Globus pallidus (tissue), 1 donor: ENCODE data around the gene SLC2A1.
A peak's percentile ranks its signal among the peaks of the same experiment; 100 is the strongest.

Experiments
- DNase-seq: peaks from one replicate; pipeline ENCODE4 v3.0.0-alpha.2; 2015; ENCODE audit warnings: low spot score

Gene SLC2A1

GRCh38 chr1:42941640-42942330 lies 16.9 kb downstream of the SLC2A1 start:
- peak; percentile 61 for DNase-seq

GRCh38 chr1:42940851-42941639 lies 17.6 kb downstream of the SLC2A1 start:
- DNase-seq, result no peak

- DNase-seq, result no peak
Observed at GRCh38 chr1:42938645-42939615, 19.7 kb downstream of the SLC2A1 start.

- DNase-seq, result no peak
Observed at GRCh38 chr1:42937836-42938644, 20.6 kb downstream of the SLC2A1 start.

DNA sequence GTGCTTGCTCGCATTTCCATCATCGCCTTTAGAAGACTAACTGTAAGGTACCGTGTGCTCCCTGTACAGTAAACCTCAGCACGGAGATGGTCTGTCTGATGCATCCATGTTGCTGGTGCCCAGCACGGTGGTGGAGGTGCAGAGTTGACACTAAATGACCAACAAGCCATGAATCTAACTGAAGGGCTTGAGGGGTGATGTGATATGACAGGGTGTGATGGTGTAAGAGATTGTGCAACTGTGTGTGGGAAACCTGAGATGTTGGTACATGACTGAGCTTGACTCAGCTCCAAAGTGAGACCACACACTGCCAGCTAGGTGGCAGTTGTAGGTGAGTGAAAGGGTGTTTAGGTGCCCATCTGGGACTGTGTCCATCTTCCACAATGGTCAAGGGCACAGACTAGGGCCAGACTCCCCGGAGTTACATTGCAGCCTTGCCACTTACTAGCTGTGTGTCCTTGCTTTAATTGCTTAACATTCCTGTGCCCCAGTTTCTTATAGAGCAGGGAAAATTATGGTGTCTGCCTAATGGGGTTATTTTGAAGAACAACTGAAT lies 21.4 kb downstream of the SLC2A1 start:
- DNase-seq, result no peak

DNA sequence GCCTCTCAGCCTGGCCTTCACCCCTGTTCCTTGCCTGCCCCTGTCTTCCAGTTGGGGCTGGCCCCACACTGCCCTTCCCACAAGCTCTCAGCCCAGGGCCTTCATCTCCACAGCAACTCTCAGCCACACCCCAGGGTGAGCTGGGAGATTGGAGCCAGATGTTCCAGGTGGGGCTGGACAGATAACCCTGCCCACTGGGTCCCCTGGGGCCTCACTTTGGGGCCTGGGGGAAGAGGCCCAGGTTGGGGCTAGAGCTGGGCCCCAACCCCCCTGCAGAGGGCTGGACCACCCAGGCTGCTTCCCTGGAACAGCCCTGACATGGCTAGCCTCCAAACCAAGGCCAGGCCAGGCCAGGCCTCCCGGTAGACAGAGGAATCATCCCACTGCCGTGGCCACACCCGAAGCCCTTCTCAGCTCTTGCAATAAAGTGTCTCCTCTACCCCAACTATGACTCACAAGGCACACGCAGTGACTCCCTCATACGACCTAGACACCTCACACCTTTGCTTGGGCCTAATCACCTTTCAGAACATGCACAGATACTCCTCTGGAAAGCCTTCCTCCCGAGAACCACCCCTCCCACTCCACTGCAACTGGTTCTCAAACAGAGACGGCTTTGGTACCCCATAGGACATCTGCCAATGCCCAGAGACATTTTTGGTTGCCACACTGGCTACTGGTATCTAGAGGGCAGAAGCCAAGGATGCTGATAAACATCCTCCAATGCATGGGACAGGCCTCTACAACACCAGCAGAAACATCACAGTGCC lies 22.2 kb downstream of the SLC2A1 start:
- DNase-seq, result no peak

DNA sequence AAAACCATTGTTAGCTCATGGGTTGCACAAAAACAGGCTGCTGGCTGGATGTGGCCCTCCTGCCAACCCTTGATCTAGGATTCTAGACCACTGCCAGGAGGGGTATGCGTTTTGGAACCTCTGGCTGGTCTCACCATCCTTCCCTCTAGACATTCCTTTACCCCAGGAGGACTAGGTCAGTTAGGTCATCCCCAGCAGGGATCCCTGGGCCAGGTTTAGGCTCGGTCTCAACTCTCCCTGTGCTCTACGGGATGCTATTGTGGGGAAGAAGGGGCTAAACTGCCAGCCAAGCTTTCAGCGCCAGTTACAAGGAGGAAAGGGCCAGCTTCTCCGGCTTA lies 22.7 kb downstream of the SLC2A1 start:
- no peak for DNase-seq

- no peak for DNase-seq
Observed at GRCh38 chr1:42935313-42935895, 23.3 kb downstream of the SLC2A1 start.

DNA sequence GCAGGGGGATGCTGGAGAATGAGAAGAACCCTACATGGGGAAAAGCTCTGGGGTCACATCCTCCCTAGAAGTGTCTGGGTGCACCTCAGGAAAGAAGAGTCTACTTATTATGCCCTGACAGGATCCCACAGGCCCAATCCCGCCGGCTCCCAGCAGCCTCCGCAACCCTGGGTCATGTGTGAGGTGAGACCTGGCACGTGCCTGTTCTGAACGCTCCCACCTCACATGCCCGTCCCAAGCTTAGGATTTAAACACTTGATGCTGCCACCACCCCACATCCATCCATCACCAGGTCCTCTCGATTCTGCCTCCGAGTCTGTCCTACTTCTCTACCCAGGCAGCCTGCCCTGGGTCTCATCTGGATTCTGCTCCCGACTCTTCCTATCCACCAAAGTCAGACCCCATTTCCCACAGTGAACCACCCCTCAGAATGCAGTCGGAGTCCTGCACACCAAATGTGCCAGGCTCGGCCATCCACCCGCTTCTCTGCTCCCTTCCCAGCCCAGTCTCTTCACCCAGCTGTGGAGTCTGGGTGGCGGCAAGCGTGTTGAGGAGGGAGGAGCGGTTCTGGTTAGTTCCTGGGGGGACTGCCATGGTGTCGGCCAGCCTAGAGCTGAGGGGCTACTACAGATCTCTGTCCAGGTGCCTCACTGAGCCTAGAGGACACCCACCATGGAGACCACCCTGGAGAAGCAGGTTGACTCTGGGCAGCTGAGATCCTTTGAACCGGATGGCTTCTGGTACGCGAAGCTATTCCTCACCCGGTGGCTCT lies 23.9 kb downstream of the SLC2A1 start:
- no peak for DNase-seq

- DNase-seq, result no peak
Observed at GRCh38 chr1:42933610-42934491, 24.8 kb downstream of the SLC2A1 start.

GRCh38 chr1:42933060-42933586 lies 25.5 kb downstream of the SLC2A1 start:
- no peak for DNase-seq

DNA sequence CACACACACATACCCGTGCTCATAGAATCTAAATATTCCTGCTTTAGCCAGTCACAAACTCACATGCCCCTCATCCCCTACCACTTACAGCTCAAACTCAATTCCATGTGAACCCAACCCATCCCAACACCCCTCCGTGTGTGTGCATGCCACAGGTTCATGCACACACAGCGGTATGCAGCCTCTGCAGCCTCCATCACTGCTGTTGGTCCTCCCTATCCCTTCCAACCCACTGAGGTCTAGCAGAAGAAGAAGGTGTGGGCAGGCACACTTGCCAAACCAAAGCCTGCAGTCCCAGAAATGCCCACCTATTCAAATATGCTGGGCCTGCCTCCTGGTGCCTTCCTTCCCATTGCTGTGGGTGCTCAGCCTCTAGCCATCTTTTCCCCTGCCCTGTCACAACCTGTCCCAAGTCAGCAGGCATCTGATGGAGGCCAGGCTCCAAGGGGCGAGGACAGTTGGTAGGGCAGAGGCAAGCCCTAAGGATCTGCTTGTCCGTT lies 26.2 kb downstream of the SLC2A1 start:
- no peak for DNase-seq

- DNase-seq, result no peak
Observed at GRCh38 chr1:42931911-42932422, 26.7 kb downstream of the SLC2A1 start.

- DNase-seq, result peak; percentile 55
Observed at GRCh38 chr1:42931108-42931539, 27.5 kb downstream of the SLC2A1 start.

DNA sequence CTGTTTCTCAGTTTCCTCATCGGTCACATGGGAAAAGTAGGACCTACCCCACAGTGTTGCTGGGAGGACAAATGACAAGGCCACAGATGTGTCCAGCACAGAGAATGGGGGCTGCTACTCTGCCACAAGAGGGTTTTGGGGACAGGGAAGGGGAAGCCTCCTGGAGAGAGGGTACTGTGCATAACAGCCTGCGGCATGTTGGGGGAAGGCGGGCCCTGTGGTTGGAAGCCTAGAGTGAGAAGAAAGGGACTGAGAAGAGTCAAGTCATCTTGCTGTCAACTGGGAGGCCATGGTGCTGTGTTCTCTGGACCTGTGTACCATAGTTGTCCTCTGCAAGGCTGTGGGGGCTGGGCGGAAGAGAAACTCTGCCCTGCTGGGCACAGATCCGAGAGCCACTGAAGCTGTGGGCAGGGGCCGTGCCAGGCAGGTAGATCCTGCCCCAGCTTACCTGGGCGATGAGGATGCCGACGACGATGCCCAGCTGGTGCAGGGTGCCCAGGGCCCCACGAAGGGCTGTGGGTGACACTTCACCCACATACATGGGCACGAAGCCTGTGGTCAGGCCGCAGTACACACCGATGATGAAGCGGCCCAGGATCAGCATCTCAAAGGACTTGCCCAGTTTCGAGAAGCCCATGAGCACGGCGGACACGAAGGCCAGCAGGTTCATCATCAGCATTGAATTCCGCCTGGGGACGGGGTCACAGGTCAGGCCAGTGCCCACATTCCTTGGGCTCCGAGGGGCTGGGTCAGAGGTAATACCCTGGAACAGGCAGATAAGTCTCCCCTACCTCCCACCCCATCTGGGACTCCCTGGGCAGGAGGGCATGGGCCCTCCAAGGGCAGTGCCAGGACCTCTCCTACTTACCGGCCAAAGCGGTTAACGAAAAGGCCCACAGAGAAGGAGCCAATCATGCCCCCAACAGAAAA lies 28.2 kb downstream of the SLC2A1 start:
- no peak for DNase-seq

GRCh38 chr1:42929434-42930177 lies 29.1 kb downstream of the SLC2A1 start:
- DNase-seq, result no peak
